ENCODE measurements around the gene LYPLAL1. TPM values are rescaled to one million over a fixed set of nuclear protein-coding genes. Genes with fewer than 3 reads are reported as not detected.

The LYPLAL1 gene
- total RNA-seq, 1 experiment from 2014 or later, result 57.6 TPM

GRCh38 chr1:219206350-219206749 lies 32.7 kb downstream of the LYPLAL1 start:
- H3K4me1 Mint-ChIP-seq (ENCODE audit: low read depth, unreplicated experiment), result peaks cover 9% of the 10 kb centered on the region
- no peak overlapping the region for H3K27ac Mint-ChIP-seq (ENCODE audit: unreplicated experiment)
- H3K9me3 Mint-ChIP-seq (ENCODE audit: low read depth, unreplicated experiment), result no peaks in the 10 kb centered on the region
- CTCF ChIA-PET, result no interaction called here
- no TSS peak for BruUV-seq (replicated peaks)
- no peaks in the 10 kb centered on the region for H3K36me3 Mint-ChIP-seq (ENCODE audit: insufficient read depth, unreplicated experiment)
- no peak overlapping the region for H3K4me3 Mint-ChIP-seq (ENCODE audit: low read depth, unreplicated experiment)
- no peaks in the 10 kb centered on the region for H3K27me3 Mint-ChIP-seq (ENCODE audit: unreplicated experiment)
- DNase-seq, result no peak
- TF ChIP-seq CTCF (IDR thresholded peaks at IDR 0.05; ENCODE audit: unreplicated experiment), result no peak
- intact Hi-C loops (cut with micrococcal nuclease; ENCODE audit: unreplicated experiment), result loop anchor here (10.0 kb wide), 2 partner anchors 208 to 458 kb away; no protein-coding TSS in a partner anchor

GRCh38 chr1:219209578-219209977 lies 35.9 kb downstream of the LYPLAL1 start:
- TF ChIP-seq CTCF (IDR thresholded peaks at IDR 0.05; ENCODE audit: unreplicated experiment), result no peak
- BruUV-seq (replicated peaks), result no TSS peak
- CTCF ChIA-PET, result interaction anchor here (1.5 kb wide), 1 partner anchor 176 kb away, joined by 3 read pairs; no protein-coding TSS in a partner anchor
- no peak overlapping the region for H3K4me3 Mint-ChIP-seq (ENCODE audit: low read depth, unreplicated experiment)
- no peaks in the 10 kb centered on the region for H3K36me3 Mint-ChIP-seq (ENCODE audit: insufficient read depth, unreplicated experiment)
- no peak overlapping the region for H3K27ac Mint-ChIP-seq (ENCODE audit: unreplicated experiment)
- peaks cover 9% of the 10 kb centered on the region for H3K4me1 Mint-ChIP-seq (ENCODE audit: low read depth, unreplicated experiment)
- no peak for DNase-seq
- intact Hi-C loops (cut with micrococcal nuclease; ENCODE audit: unreplicated experiment), result loop anchor here (10.0 kb wide), 2 partner anchors 205 to 455 kb away; no protein-coding TSS in a partner anchor
- no peaks in the 10 kb centered on the region for H3K9me3 Mint-ChIP-seq (ENCODE audit: low read depth, unreplicated experiment)
- H3K27me3 Mint-ChIP-seq (ENCODE audit: unreplicated experiment), result no peaks in the 10 kb centered on the region

GRCh38 chr1:219210067-219210466 lies 36.4 kb downstream of the LYPLAL1 start:
- intact Hi-C loops (cut with micrococcal nuclease; ENCODE audit: unreplicated experiment), result no loop called here
- Mint-ChIP-seq H3K4me1 (ENCODE audit: low read depth, unreplicated experiment) (peaks cover 11% of the 10 kb centered on the region), H3K27ac (ENCODE audit: unreplicated experiment) (no peak overlapping the region), H3K4me3 (ENCODE audit: low read depth, unreplicated experiment) (no peak overlapping the region), H3K27me3 (ENCODE audit: unreplicated experiment) (no peaks in the 10 kb centered on the region), H3K36me3 (ENCODE audit: insufficient read depth, unreplicated experiment) (no peaks in the 10 kb centered on the region), H3K9me3 (ENCODE audit: low read depth, unreplicated experiment) (no peaks in the 10 kb centered on the region)
- CTCF ChIA-PET, result interaction anchor here (1.5 kb wide), 1 partner anchor 176 kb away, joined by 3 read pairs; no protein-coding TSS in a partner anchor
- TF ChIP-seq CTCF (IDR thresholded peaks at IDR 0.05; ENCODE audit: unreplicated experiment), result no peak
- no peak for DNase-seq
- BruUV-seq (replicated peaks), result no TSS peak

- CTCF ChIA-PET, result no interaction called here
- H3K9me3 Mint-ChIP-seq (ENCODE audit: low read depth, unreplicated experiment), result no peaks in the 10 kb centered on the region
- TF ChIP-seq CTCF (IDR thresholded peaks at IDR 0.05; ENCODE audit: unreplicated experiment), result no peak
- no peak for DNase-seq
- intact Hi-C loops (cut with micrococcal nuclease; ENCODE audit: unreplicated experiment), result no loop called here
- H3K27me3 Mint-ChIP-seq (ENCODE audit: unreplicated experiment), result no peaks in the 10 kb centered on the region
- H3K36me3 Mint-ChIP-seq (ENCODE audit: insufficient read depth, unreplicated experiment), result peaks cover 8% of the 10 kb centered on the region
- H3K27ac Mint-ChIP-seq (ENCODE audit: unreplicated experiment), result no peak overlapping the region
- BruUV-seq (replicated peaks), result no TSS peak
- no peak overlapping the region for H3K4me3 Mint-ChIP-seq (ENCODE audit: low read depth, unreplicated experiment)
- peaks cover 8% of the 10 kb centered on the region for H3K4me1 Mint-ChIP-seq (ENCODE audit: low read depth, unreplicated experiment)
These were observed 41.8 kb downstream of the LYPLAL1 start for GRCh38 chr1:219215477-219215876.

Measured in Calu3 (cell line).